HCT116 (cell line): ENCODE results near the gene PTPN21.

Experiments used
- ATF3 ChIP-seq: IDR thresholded peaks from 2 replicates; pipeline ENCODE4 v1.6.1; 2012
- CTCF ChIP-seq, 3 experiments: fragments of 200-600 bp in 1 of 3; sonication (generic) in 1 of 3; IDR thresholded peaks in 2 of 3; conservative IDR thresholded peaks in 1 of 3; 2 replicates each; pipeline ENCODE4 v1.5.1; 2012 to 2017; ENCODE audit warnings: low read depth in 2 of 3, low read length in 2 of 3, antibody characterized with exemption in 1 of 3, borderline replicate concordance in 1 of 3, control low read depth in 1 of 3, mild to moderate bottlenecking in 1 of 3, mixed read lengths in 1 of 3, mixed run types in 1 of 3, moderate library complexity in 1 of 3; ENCODE audit not compliant: insufficient read depth in 1 of 3
- EZH2phosphoT487 ChIP-seq: fragments of 200-600 bp; IDR thresholded peaks from 2 replicates; pipeline ENCODE4 v1.6.1; 2018; ENCODE audit warnings: antibody characterized with exemption, borderline replicate concordance
- JUND ChIP-seq: IDR thresholded peaks from 2 replicates; pipeline ENCODE4 v1.6.1; 2012
- MAX ChIP-seq: IDR thresholded peaks from 2 replicates; pipeline ENCODE4 v1.6.1; 2012
- POLR2A ChIP-seq: IDR thresholded peaks from 2 replicates; pipeline ENCODE4 v1.7.0; 2011; ENCODE audit warnings: borderline replicate concordance; ENCODE audit not compliant: insufficient read depth, insufficient read length; ENCODE audit errors: extremely low read depth
- POLR2AphosphoS5 ChIP-seq: IDR thresholded peaks from 2 replicates; pipeline ENCODE4 v1.6.1; 2011; ENCODE audit warnings: mild to moderate bottlenecking, low read depth, low read length, moderate library complexity
- RAD21 ChIP-seq: IDR thresholded peaks from 2 replicates; pipeline ENCODE4 v1.6.1; 2012; ENCODE audit warnings: low read depth, mild to moderate bottlenecking
- REST ChIP-seq: IDR thresholded peaks from 2 replicates; pipeline ENCODE4 v1.6.1; 2012; ENCODE audit warnings: low read depth

DNA sequence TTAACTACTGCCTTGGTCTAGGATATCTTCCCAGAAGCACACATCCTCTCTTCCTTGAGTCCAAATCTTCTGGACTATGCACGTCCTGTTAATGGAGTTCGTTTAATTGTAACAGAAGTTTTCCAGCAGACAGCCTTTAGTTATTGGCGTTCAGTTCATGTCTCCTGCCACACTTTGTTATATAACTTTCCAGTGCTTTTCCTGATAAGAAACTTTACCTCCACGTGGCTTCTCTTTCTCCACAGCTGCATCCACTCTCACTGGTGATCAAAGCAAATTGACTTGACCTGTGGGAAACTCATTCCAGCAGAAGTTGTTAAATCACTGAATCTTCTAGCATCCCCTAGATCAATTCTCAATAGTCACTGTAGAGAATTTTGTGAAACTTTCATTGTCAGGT lies 19.0 kb downstream of the PTPN21 start:
- TF ChIP-seq EZH2phosphoT487 (no peak), CTCF (IDR thresholded peaks at IDR 0.05 in 2 of 3, conservative IDR thresholded peaks at IDR 0.05 in 1 of 3; ENCODE audit: borderline replicate concordance in 1 of 3, insufficient read depth in 1 of 3, low read depth in 2 of 3, low read length in 2 of 3) (no peak), RAD21 (no peak), JUND (no peak), REST (no peak), POLR2A (no peak), MAX (no peak), ATF3 (no peak), POLR2AphosphoS5 (no peak)
